K562 (cell line): Measurements from ENCODE around the gene CDC26. TPM values are rescaled to one million over a fixed set of nuclear protein-coding genes. Genes with fewer than 3 reads are reported as not detected.

Source experiments
- BRCA1 ChIP-seq, 2 experiments: fragments of 450-650 bp in 1 of 2; sonication (generic) in 1 of 2; formaldehyde crosslinking in 1 of 2; IDR thresholded peaks; 2 replicates each; pipeline versions ENCODE4 v1.5.0 to v1.6.1; 2017 to 2020; ENCODE audit warnings: mild to moderate bottlenecking in 1 of 2, missing genetic modification reagents in 1 of 2
- CC2D1A ChIP-seq: fragments of 450-650 bp; IDR thresholded peaks from 2 replicates; pipeline ENCODE4 v1.6.1; 2017; ENCODE audit warnings: mild to moderate bottlenecking
- FOSL1 ChIP-seq: fragments of 200-800 bp; sonication (Bioruptor generic); conservative IDR thresholded peaks from 2 replicates; pipeline ENCODE4 v1.6.1; 2016; ENCODE audit warnings: missing genetic modification characterization, missing compliant biosample characterization
- MCM5 ChIP-seq: fragments of 450-650 bp; IDR thresholded peaks from 2 replicates; pipeline ENCODE4 v1.6.1; 2016; ENCODE audit warnings: low read depth
- NEUROD1 ChIP-seq: fragments of 150-350 bp; IDR thresholded peaks from 2 replicates; pipeline ENCODE4 v1.6.1; 2014; ENCODE audit warnings: borderline replicate concordance, low read length, low read depth; ENCODE audit not compliant: partially characterized antibody
- RNF2 ChIP-seq: sonication (generic); IDR thresholded peaks from 2 replicates; pipeline ENCODE4 v1.6.1; 2016
- SRSF7 ChIP-seq: fragments of 200-400 bp; formaldehyde crosslinking; optimal IDR thresholded peaks from 2 replicates; pipeline ENCODE3; 2017; ENCODE audit warnings: mild to moderate bottlenecking, low read depth, low read length
- ZNF507 ChIP-seq: conservative IDR thresholded peaks from 2 replicates; pipeline ENCODE4 v1.6.1; 2017; ENCODE audit warnings: missing genetic modification characterization, missing compliant biosample characterization
- ZNF740 ChIP-seq, 3 experiments: fragments of 200-800 bp in 1 of 3; sonication (Bioruptor generic) in 1 of 3; sonication (generic) in 1 of 3; formaldehyde crosslinking in 1 of 3; IDR thresholded peaks; 2 replicates each; pipeline versions ENCODE4 v1.6.1 to v1.8.0; 2016 to 2022; ENCODE audit warnings: mild to moderate bottlenecking in 2 of 3, missing compliant biosample characterization in 2 of 3, missing genetic modification characterization in 2 of 3, missing genetic modification reagents in 1 of 3
- polyA plus RNA-seq, 8 experiments: library from polyadenylated mRNA; depleted of rRNA in 4 of 8; stranded (reverse) in 5 of 8; unstranded in 3 of 8; fragments of >200 nt; fragmentation: Nextera tagmentation in 2 of 8; fragmentation: Illumina TruSeq in 1 of 8; extraction: Ambion mirVana in 2 of 8; extraction: Trizol in 1 of 8; gene quantifications; 2 replicates each; pipeline versions ENCODE4 v1.2.1 to v1.2.3, GENCODE V29; 2011 to 2014; ENCODE audit warnings: inconsistent platforms in 1 of 8, missing spikeins in 1 of 8
- total RNA-seq, 7 experiments: library from RNA; depleted of rRNA in 6 of 7; stranded (reverse); fragments of >200 nt in 6 of 7; fragmentation: Illumina TruSeq in 2 of 7; extraction: Trizol in 2 of 7; gene quantifications; 2 replicates each; pipeline versions ENCODE4 v1.2.1 to v1.2.3, GENCODE V29; 2011 to 2021; ENCODE audit warnings: low replicate concordance in 1 of 7
- TF ChIP-seq, protein P1 (sequence below): fragments of 250-450 bp; sonication (Bioruptor Pico); IDR thresholded peaks from 2 replicates; pipeline ENCODE4 v1.5.0; 2022; ENCODE audit warnings: mild to moderate bottlenecking
- TF ChIP-seq, protein P2 (sequence below): fragments of 450-650 bp; IDR thresholded peaks from 2 replicates; pipeline ENCODE4 v1.6.1; 2016; ENCODE audit warnings: low read depth
- TF ChIP-seq, protein P3 (sequence below): fragments of 450-650 bp; IDR thresholded peaks from 2 replicates; pipeline ENCODE4 v1.6.1; 2017; ENCODE audit warnings: mild to moderate bottlenecking, moderate library complexity
- TF ChIP-seq, protein P4 (sequence below): fragments of 450-650 bp; IDR thresholded peaks from 2 replicates; pipeline ENCODE4 v1.6.1; 2016; ENCODE audit warnings: antibody characterized with exemption

Gene CDC26
- total and polyA plus RNA-seq, 9 of the 15 experiments (the other 6 are each of a cell fraction or from before 2014, with no cell fraction given): 33.0 to 147 (median 60.0) TPM

GRCh38 chr9:113299800-113300292 is 24.5 kb upstream of the CDC26 start (continued):
- TF ChIP-seq, protein P1, sequence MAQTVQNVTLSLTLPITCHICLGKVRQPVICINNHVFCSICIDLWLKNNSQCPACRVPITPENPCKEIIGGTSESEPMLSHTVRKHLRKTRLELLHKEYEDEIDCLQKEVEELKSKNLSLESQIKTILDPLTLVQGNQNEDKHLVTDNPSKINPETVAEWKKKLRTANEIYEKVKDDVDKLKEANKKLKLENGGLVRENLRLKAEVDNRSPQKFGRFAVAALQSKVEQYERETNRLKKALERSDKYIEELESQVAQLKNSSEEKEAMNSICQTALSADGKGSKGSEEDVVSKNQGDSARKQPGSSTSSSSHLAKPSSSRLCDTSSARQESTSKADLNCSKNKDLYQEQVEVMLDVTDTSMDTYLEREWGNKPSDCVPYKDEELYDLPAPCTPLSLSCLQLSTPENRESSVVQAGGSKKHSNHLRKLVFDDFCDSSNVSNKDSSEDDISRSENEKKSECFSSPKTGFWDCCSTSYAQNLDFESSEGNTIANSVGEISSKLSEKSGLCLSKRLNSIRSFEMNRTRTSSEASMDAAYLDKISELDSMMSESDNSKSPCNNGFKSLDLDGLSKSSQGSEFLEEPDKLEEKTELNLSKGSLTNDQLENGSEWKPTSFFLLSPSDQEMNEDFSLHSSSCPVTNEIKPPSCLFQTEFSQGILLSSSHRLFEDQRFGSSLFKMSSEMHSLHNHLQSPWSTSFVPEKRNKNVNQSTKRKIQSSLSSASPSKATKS (CRISPR knock-in tag): no peak
- TF ChIP-seq SRSF7 (no peak), RNF2 (no peak), ZNF507 (tag) (no peak), FOSL1 (tag) (peak; percentile 64), MCM5 (no peak), NEUROD1 (no peak), BRCA1 (IDR thresholded peaks at IDR 0.05) (no peak), BRCA1 (CRISPR knock-in tag; IDR thresholded peaks at IDR 0.05) (no peak), CC2D1A (no peak), ZNF740 (CRISPR knock-in tag; IDR thresholded peaks at IDR 0.05) (no peak), ZNF740 (tag; IDR thresholded peaks at IDR 0.05) (no peak)
- TF ChIP-seq, protein P2, sequence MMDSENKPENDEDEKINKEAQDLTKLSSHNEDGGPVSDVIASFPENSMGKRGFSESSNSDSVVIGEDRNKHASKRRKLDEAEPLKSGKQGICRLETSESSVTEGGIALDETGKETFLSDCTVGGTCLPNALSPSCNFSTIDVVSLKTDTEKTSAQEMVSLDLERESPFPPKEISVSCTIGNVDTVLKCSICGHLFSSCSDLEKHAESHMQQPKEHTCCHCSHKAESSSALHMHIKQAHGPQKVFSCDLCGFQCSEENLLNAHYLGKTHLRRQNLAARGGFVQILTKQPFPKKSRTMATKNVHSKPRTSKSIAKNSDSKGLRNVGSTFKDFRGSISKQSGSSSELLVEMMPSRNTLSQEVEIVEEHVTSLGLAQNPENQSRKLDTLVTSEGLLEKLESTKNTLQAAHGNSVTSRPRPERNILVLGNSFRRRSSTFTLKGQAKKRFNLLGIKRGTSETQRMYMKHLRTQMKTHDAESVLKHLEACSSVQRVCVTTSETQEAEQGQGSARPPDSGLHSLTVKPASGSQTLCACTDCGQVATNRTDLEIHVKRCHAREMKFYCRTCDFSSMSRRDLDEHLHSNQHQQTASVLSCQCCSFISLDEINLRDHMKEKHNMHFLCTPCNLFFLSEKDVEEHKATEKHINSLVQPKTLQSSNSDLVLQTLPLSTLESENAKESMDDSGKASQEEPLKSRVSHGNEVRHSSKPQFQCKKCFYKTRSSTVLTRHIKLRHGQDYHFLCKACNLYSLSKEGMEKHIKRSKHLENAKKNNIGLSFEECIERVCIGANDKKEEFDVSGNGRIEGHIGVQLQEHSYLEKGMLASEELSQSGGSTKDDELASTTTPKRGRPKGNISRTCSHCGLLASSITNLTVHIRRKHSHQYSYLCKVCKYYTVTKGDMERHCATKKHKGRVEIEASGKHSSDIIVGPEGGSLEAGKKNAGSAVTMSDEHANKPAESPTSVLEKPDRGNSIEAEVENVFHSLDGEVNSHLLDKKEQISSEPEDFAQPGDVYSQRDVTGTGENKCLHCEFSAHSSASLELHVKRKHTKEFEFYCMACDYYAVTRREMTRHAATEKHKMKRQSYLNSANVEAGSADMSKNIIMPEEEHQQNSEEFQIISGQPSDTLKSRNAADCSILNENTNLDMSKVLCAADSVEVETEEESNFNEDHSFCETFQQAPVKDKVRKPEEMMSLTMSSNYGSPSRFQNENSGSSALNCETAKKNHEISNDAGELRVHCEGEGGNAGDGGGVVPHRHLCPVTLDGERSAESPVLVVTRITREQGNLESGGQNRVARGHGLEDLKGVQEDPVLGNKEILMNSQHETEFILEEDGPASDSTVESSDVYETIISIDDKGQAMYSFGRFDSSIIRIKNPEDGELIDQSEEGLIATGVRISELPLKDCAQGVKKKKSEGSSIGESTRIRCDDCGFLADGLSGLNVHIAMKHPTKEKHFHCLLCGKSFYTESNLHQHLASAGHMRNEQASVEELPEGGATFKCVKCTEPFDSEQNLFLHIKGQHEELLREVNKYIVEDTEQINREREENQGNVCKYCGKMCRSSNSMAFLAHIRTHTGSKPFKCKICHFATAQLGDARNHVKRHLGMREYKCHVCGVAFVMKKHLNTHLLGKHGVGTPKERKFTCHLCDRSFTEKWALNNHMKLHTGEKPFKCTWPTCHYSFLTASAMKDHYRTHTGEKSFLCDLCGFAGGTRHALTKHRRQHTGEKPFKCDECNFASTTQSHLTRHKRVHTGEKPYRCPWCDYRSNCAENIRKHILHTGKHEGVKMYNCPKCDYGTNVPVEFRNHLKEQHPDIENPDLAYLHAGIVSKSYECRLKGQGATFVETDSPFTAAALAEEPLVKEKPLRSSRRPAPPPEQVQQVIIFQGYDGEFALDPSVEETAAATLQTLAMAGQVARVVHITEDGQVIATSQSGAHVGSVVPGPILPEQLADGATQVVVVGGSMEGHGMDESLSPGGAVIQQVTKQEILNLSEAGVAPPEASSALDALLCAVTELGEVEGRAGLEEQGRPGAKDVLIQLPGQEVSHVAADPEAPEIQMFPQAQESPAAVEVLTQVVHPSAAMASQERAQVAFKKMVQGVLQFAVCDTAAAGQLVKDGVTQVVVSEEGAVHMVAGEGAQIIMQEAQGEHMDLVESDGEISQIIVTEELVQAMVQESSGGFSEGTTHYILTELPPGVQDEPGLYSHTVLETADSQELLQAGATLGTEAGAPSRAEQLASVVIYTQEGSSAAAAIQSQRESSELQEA: no peak
- TF ChIP-seq, protein P3, sequence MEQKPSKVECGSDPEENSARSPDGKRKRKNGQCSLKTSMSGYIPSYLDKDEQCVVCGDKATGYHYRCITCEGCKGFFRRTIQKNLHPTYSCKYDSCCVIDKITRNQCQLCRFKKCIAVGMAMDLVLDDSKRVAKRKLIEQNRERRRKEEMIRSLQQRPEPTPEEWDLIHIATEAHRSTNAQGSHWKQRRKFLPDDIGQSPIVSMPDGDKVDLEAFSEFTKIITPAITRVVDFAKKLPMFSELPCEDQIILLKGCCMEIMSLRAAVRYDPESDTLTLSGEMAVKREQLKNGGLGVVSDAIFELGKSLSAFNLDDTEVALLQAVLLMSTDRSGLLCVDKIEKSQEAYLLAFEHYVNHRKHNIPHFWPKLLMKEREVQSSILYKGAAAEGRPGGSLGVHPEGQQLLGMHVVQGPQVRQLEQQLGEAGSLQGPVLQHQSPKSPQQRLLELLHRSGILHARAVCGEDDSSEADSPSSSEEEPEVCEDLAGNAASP: no peak
- TF ChIP-seq, protein P4, sequence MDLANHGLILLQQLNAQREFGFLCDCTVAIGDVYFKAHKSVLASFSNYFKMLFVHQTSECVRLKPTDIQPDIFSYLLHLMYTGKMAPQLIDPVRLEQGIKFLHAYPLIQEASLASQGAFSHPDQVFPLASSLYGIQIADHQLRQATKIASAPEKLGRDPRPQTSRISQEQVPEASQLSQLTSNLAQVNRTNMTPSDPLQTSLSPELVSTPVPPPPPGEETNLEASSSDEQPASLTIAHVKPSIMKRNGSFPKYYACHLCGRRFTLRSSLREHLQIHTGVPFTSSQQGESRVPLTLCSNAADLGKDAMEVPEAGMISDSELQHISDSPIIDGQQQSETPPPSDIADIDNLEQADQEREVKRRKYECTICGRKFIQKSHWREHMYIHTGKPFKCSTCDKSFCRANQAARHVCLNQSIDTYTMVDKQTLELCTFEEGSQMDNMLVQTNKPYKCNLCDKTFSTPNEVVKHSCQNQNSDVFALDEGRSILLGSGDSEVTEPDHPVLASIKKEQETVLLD: no peak
